H1 (cell line): ENCODE data around the gene CCDC9B. TPM values are rescaled to one million over a fixed set of nuclear protein-coding genes. Genes with fewer than 3 reads are reported as not detected.

ENCODE experiments used
- CTCF ChIA-PET: fragments of 300-600 bp; sonication (Branson Sonifier 250); formaldehyde crosslinking; loops from one replicate; lab custom pipeline; 2021; ENCODE audit not compliant: partially characterized antibody; lab: Charles Lee
- POLR2A ChIA-PET: fragments of 300-600 bp; sonication (Branson Sonifier 250); formaldehyde crosslinking; loops from one replicate; lab custom pipeline; 2021; ENCODE audit warnings: inconsistent platforms; ENCODE audit not compliant: partially characterized antibody; lab: Charles Lee
- DNase-seq, 2 experiments: peaks; one replicate each; pipeline versions ENCODE4 v3.0.0 to v3.0.0-alpha.2; 2010 to 2022; ENCODE audit warnings: low spot score in 2 of 2, low read depth in 1 of 2, mixed read lengths in 1 of 2
- FAIRE-seq: peaks from 2 replicates; lab custom pipeline; 2011; peaks lifted over from hg19 to GRCh38; lab: Jason Lieb, UNC
- H2AFZ ChIP-seq: 2 replicates; pipeline ENCODE4 v1.8.1; 2012; ENCODE audit warnings: low read length, inconsistent platforms
- H2AK5ac ChIP-seq: 2 replicates; pipeline ENCODE4 v1.6.1; 2013; ENCODE audit warnings: low read depth, low read length
- H2BK120ac ChIP-seq: replicated peaks from 2 replicates; pipeline ENCODE3; 2013; ENCODE audit warnings: low read depth, low read length, inconsistent platforms
- H2BK12ac ChIP-seq: 2 replicates; pipeline ENCODE4 v1.6.1; 2013; ENCODE audit warnings: low read depth, low read length
- H2BK15ac ChIP-seq: 2 replicates; pipeline ENCODE4 v1.6.1; 2013; ENCODE audit warnings: low read length
- H2BK20ac ChIP-seq: 2 replicates; pipeline ENCODE4 v1.6.1; 2013; ENCODE audit warnings: low read length
- H2BK5ac ChIP-seq: 2 replicates; pipeline ENCODE4 v1.6.1; 2013; ENCODE audit warnings: low read depth, low read length
- H3K14ac ChIP-seq: 2 replicates; pipeline ENCODE4 v1.6.1; 2013; ENCODE audit warnings: inconsistent platforms; ENCODE audit not compliant: insufficient read length
- H3K18ac ChIP-seq: 2 replicates; pipeline ENCODE4 v1.6.1; 2013; ENCODE audit warnings: low read length; ENCODE audit errors: extremely low read depth
- H3K23ac ChIP-seq: 2 replicates; pipeline ENCODE4 v1.6.1; 2013; ENCODE audit warnings: inconsistent platforms; ENCODE audit not compliant: insufficient read length
- H3K23me2 ChIP-seq: 2 replicates; pipeline ENCODE4 v1.6.1; 2013; ENCODE audit warnings: low read depth, low read length
- H3K27ac ChIP-seq: 2 replicates; pipeline ENCODE4 v1.6.1; 2011; ENCODE audit warnings: low read depth, low read length, inconsistent platforms
- H3K27me3 ChIP-seq, 4 experiments: replicated peaks in 1 of 4; 1 replicate in 1 of 4; 2 replicates in 3 of 4; pipeline versions ENCODE4 v1.6.1 to v1.8.1; 2011 to 2013; ENCODE audit warnings: low read length in 3 of 4, mild to moderate bottlenecking in 3 of 4, inconsistent platforms in 2 of 4, mixed read lengths in 2 of 4, moderate library complexity in 1 of 4; ENCODE audit not compliant: control insufficient read depth in 3 of 4, insufficient read depth in 3 of 4; ENCODE audit errors: extremely low read depth in 1 of 4
- H3K36me3 ChIP-seq, 4 experiments: 2 replicates each; pipeline versions ENCODE4 v1.6.1 to v1.8.1; 2011 to 2013; ENCODE audit warnings: mild to moderate bottlenecking in 4 of 4, low read length in 3 of 4, moderate library complexity in 2 of 4, control low read depth in 1 of 4, inconsistent platforms in 1 of 4; ENCODE audit not compliant: insufficient read depth in 4 of 4, control insufficient read depth in 2 of 4
- H3K4ac ChIP-seq: replicated peaks from 2 replicates; pipeline ENCODE3; 2013; ENCODE audit warnings: low read length, low read depth, mixed read lengths, inconsistent platforms; ENCODE audit not compliant: insufficient read length
- H3K4me1 ChIP-seq, 4 experiments: replicated peaks in 1 of 4; 1 replicate in 1 of 4; 2 replicates in 3 of 4; pipeline versions ENCODE4 v1.6.1 to v1.8.1; 2011 to 2013; ENCODE audit warnings: low read length in 3 of 4, inconsistent platforms in 2 of 4, mixed read lengths in 1 of 4; ENCODE audit not compliant: insufficient read depth in 4 of 4, control insufficient read depth in 3 of 4
- H3K4me2 ChIP-seq, 2 experiments: 2 replicates each; pipeline versions ENCODE4 v1.6.1 to v1.8.1; 2011 to 2013; ENCODE audit warnings: low read depth in 2 of 2, low read length in 2 of 2, control low read depth in 1 of 2, inconsistent platforms in 1 of 2, mild to moderate bottlenecking in 1 of 2; ENCODE audit not compliant: insufficient read depth in 1 of 2
- H3K4me3 ChIP-seq, 4 experiments: fragments of 200-600, 300-600 bp in 1 of 4; sonication (generic), shearing (Covaris generic), sonication (Bioruptor Twin) in 1 of 4; 2 replicates each; pipeline versions ENCODE4 v1.5.1 to v1.8.1; 2011 to 2016; ENCODE audit warnings: low read length in 4 of 4, low read depth in 3 of 4, control low read depth in 2 of 4, inconsistent platforms in 2 of 4, mild to moderate bottlenecking in 2 of 4, mixed read lengths in 1 of 4, moderate library complexity in 1 of 4; ENCODE audit not compliant: insufficient read depth in 2 of 4; ENCODE audit errors: extremely low read depth in 1 of 4
- H3K56ac ChIP-seq: replicated peaks from 2 replicates; pipeline ENCODE3; 2013; ENCODE audit warnings: low read depth, mild to moderate bottlenecking, mixed read lengths, low read length, inconsistent platforms; ENCODE audit not compliant: insufficient read length
- H3K79me1 ChIP-seq: 2 replicates; pipeline ENCODE4 v1.6.1; 2013; ENCODE audit warnings: low read depth, low read length, control low read depth
- H3K79me2 ChIP-seq, 2 experiments: 2 replicates each; pipeline versions ENCODE4 v1.6.1 to v1.8.1; 2012 to 2013; ENCODE audit warnings: low read length in 2 of 2, mild to moderate bottlenecking in 2 of 2, inconsistent platforms in 1 of 2; ENCODE audit not compliant: insufficient read depth in 2 of 2, control insufficient read depth in 1 of 2
- H3K9ac ChIP-seq, 4 experiments: replicated peaks in 1 of 4; 1 replicate in 1 of 4; 2 replicates in 3 of 4; pipeline versions ENCODE4 v1.6.1 to v1.8.1; 2011 to 2013; ENCODE audit warnings: low read depth in 3 of 4, low read length in 3 of 4, control low read depth in 2 of 4, mild to moderate bottlenecking in 2 of 4, moderate library complexity in 2 of 4, inconsistent platforms in 1 of 4; ENCODE audit errors: extremely low read depth in 1 of 4
- H3K9me3 ChIP-seq, 2 experiments: 2 replicates each; pipeline versions ENCODE4 v1.6.1 to v1.8.1; 2012 to 2013; ENCODE audit warnings: mild to moderate bottlenecking in 2 of 2, moderate library complexity in 2 of 2, control low read depth in 1 of 2, inconsistent platforms in 1 of 2, low read depth in 1 of 2, low read length in 1 of 2, mixed read lengths in 1 of 2; ENCODE audit not compliant: insufficient read depth in 2 of 2
- H4K20me1 ChIP-seq, 2 experiments: replicated peaks in 1 of 2; 2 replicates each; pipeline versions ENCODE3 to v1.8.1; 2011 to 2013; ENCODE audit warnings: inconsistent platforms in 2 of 2, low read length in 2 of 2, mild to moderate bottlenecking in 1 of 2; ENCODE audit not compliant: insufficient read depth in 2 of 2, control insufficient read depth in 1 of 2
- H4K5ac ChIP-seq: 2 replicates; pipeline ENCODE4 v1.6.1; 2013; ENCODE audit warnings: low read length, low read depth, mixed read lengths, inconsistent platforms; ENCODE audit not compliant: insufficient read length
- H4K8ac ChIP-seq: 2 replicates; pipeline ENCODE4 v1.8.0; 2013; ENCODE audit warnings: mild to moderate bottlenecking, moderate library complexity, low read length, inconsistent platforms; ENCODE audit not compliant: insufficient read depth; ENCODE audit errors: extremely low read depth
- H4K91ac ChIP-seq: replicated peaks from 2 replicates; pipeline ENCODE3; 2013; ENCODE audit warnings: low read length, mixed read lengths, inconsistent platforms; ENCODE audit not compliant: insufficient read length
- BCL11A ChIP-seq, 2 experiments: IDR thresholded peaks; one replicate each; pipeline ENCODE4 v1.6.1; 2011; ENCODE audit warnings: low read depth in 2 of 2, low read length in 2 of 2, mild to moderate bottlenecking in 2 of 2
- CHD2 ChIP-seq: IDR thresholded peaks from 2 replicates; pipeline ENCODE4 v1.6.1; 2012; ENCODE audit warnings: low read length, improper control_type of control experiment
- HDAC6 ChIP-seq: IDR thresholded peaks from one replicate; pipeline ENCODE4 v1.7.1; 2012; ENCODE audit warnings: low read depth, mild to moderate bottlenecking, inconsistent platforms, low read length, moderate library complexity
- KDM5A ChIP-seq: fragments of 200-600 bp; IDR thresholded peaks from 2 replicates; pipeline ENCODE4 v1.7.1; 2012; ENCODE audit warnings: mild to moderate bottlenecking, low read length, inconsistent platforms, mixed read lengths
- TAF7 ChIP-seq: optimal IDR thresholded peaks from 2 replicates; pipeline ENCODE3; 2011; ENCODE audit warnings: low read depth, mild to moderate bottlenecking, inconsistent platforms, low read length, moderate library complexity, borderline replicate concordance
- YY1 ChIP-seq: IDR thresholded peaks from 2 replicates; pipeline ENCODE4 v1.6.1; 2011; ENCODE audit warnings: low read depth, mild to moderate bottlenecking, low read length
- WGBS, 2 experiments: shearing (Covaris generic) in 1 of 2; methylation state at CpG; one replicate each; pipeline versions ENCODE4 v1.1.6 to v1.1.7; 2013 to 2015; ENCODE audit warnings: low lambda C conversion rate in 2 of 2, mixed read lengths in 2 of 2, inconsistent platforms in 1 of 2, low coverage in 1 of 2, missing lambda C conversion rate in 1 of 2; ENCODE audit not compliant: insufficient replicate concordance in 2 of 2, insufficient coverage in 1 of 2, insufficient read length in 1 of 2; ENCODE audit errors: extremely low coverage in 1 of 2, missing lambda C conversion rate in 1 of 2; 5-methylcytosine and 5-hydroxymethylcytosine counted together
- polyA plus RNA-seq, 7 experiments: library from polyadenylated mRNA; depleted of rRNA in 3 of 7; stranded (reverse) in 5 of 7; unstranded in 2 of 7; fragments of >200 nt in 5 of 7; fragments of 200-250 nt in 2 of 7; gene quantifications; 1 replicate in 5 of 7; 2 replicates in 1 of 7; 4 replicates in 1 of 7; pipeline versions ENCODE4 v1.2.1 to v1.2.3, GENCODE V29; 2011 to 2013; ENCODE audit warnings: missing spikeins in 2 of 7, mixed read lengths in 2 of 7
- total RNA-seq: library from RNA; stranded (reverse); fragmentation: NEBNext Ultra II Directional; extraction: Animal tissue kit (Norgen Biotek cat#: 25700); gene quantifications from 2 replicates; pipeline ENCODE4 v1.2.1, GENCODE V29; 2021

CCDC9B gene
- total and polyA plus RNA-seq, 2 of the 8 experiments (the other 6 are each of a cell fraction or from before 2014, with no cell fraction given): 0.45 to 0.78 TPM

DNA sequence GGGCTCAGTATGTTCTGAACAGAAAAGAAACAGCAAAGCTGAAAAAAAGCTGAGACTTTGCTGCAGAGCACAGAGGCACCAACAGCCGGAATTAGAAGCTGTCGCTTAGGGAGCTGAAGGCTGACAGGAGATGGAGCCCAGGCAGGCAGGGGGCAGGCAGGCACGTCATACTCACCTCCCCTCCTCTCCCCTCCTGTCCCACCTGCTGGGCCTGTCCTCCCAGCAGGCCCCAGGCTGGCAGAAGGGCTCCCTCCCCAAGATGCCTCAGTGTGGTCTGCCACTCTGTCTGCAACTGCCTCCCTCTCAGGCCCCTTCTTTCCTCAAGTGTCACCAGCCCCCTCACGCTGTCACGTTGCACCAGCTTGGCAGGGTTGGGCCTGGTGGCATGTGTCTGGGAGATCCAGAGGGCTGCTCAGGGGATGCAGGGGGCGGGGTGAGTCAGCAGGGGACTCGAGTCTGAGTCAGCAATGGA is 54.6 kb downstream of the CCDC9B start:
- Histone ChIP-seq H3K14ac (no peak overlapping the region), H3K4me3 (no peak overlapping the region), H3K79me2 (no peaks in the 10 kb centered on the region), H2BK20ac (no peak overlapping the region), H4K8ac (no peak overlapping the region), H3K23me2 (peaks cover 25% of the 10 kb centered on the region; the same call in 1 of the 2 replicates), H3K9me3 (no peaks in the 10 kb centered on the region), H3K4ac (no peak overlapping the region), H4K20me1 (no peaks in the 10 kb centered on the region), H3K4me1 (peaks cover 11 to 42% (median 30%) of the 10 kb centered on the region in 4 experiments), H3K4me2 (peak overlapping the region; percentile 14 to 18; a peak in 2 of 4 replicates), H4K91ac (no peak overlapping the region), H3K56ac (no peak overlapping the region), H4K5ac (no peak overlapping the region), H3K23ac (no peak overlapping the region), H3K9ac (no peak overlapping the region), H3K79me1 (no peaks in the 10 kb centered on the region; the same call in 1 of the 2 replicates), H2BK5ac (no peak overlapping the region), H3K36me3 (peaks cover 0 to 15% (median 0%) of the 10 kb centered on the region in 4 experiments; a peak in 1 of 8 replicates), H2BK12ac (peak overlapping the region; percentile 19; the same call in 1 of the 2 replicates), H2AFZ (no peak overlapping the region), H2AK5ac (peak overlapping the region; percentile 40; the same call in 1 of the 2 replicates), H3K27me3 (peaks cover 40 to 67% (median 55%) of the 10 kb centered on the region in 4 experiments), H2BK15ac (0 out of 2 replicates have a peak overlapping the region, but pooled peaks have one; percentile 55), H3K27ac (no peak overlapping the region), H3K18ac (0 out of 2 replicates have a peak overlapping the region, but pooled peaks have one; percentile 13), H2BK120ac (no peak overlapping the region)
- CTCF ChIA-PET: interaction anchor here (0.5 to 16.2 kb wide), 10 partner anchors 9 to 499 kb away, joined by 3 to 518 read pairs (median 3); partner anchors contain the start of genes CCDC9B, INAFM2, PAK6 and PLCB2
- FAIRE-seq (no peak), DNase-seq (no peak)
- 61% methylated on average over 7 of the region's 7 CpGs; no CpG with 5 or more reads in 1 of the 2 experiments for WGBS, 2 experiments
- POLR2A ChIA-PET: interaction anchor here (0.9 to 2.3 kb wide), 10 partner anchors 10 to 234 kb away, joined by 3 to 9 read pairs (median 6); partner anchors contain the start of genes INAFM2 and PLCB2
- no peak for TF ChIP-seq BCL11A (IDR thresholded peaks at IDR 0.05; ENCODE audit: low read depth in 2 of 2, low read length in 2 of 2)
- no peak for TF ChIP-seq TAF7
- no peak for TF ChIP-seq YY1
- TF ChIP-seq HDAC6: no peak
- no peak for TF ChIP-seq CHD2
- no peak for TF ChIP-seq KDM5A
